Measurements from ENCODE around the gene RO60.

DNA sequence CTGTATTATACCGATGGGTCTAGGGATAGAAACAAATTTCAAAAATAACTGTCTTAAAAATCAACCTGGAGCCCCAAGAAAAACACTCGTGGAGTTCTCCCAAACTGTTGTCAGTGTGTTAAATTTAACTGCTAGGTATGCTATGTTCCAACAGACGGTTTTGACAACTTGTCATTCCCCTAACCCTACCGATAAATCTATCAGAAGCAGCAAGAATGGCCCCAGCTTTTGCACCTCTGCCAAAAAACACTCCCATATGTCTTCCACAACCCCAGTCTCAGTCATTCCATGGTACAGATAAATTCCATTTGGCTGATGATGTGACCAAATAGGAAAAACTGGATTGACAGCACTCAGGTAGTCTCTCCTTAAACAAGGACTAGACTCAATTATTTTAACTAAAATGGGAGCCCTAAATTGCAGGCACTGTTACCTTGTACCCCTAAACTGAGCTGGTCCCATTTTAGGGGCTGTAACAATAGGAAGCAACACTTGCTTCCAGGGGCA lies 5.2 kb upstream of the RO60 start:
- TF ChIP-seq, protein P1, sequence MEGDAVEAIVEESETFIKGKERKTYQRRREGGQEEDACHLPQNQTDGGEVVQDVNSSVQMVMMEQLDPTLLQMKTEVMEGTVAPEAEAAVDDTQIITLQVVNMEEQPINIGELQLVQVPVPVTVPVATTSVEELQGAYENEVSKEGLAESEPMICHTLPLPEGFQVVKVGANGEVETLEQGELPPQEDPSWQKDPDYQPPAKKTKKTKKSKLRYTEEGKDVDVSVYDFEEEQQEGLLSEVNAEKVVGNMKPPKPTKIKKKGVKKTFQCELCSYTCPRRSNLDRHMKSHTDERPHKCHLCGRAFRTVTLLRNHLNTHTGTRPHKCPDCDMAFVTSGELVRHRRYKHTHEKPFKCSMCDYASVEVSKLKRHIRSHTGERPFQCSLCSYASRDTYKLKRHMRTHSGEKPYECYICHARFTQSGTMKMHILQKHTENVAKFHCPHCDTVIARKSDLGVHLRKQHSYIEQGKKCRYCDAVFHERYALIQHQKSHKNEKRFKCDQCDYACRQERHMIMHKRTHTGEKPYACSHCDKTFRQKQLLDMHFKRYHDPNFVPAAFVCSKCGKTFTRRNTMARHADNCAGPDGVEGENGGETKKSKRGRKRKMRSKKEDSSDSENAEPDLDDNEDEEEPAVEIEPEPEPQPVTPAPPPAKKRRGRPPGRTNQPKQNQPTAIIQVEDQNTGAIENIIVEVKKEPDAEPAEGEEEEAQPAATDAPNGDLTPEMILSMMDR (IDR thresholded peaks at IDR 0.05): no peak
- TF ChIP-seq EZH2 (IDR thresholded peaks at IDR 0.05; ENCODE audit: borderline replicate concordance, insufficient read depth, low read depth, low read length, poor library complexity, severe bottlenecking): no peak
